NCI-H82 (cell line): Measurements from ENCODE around the gene FHDC1.
A peak's percentile ranks its signal among the peaks of the same experiment; 100 is the strongest.

Experiments
- DNase-seq: peaks from one replicate; lab custom pipeline; 2025; lab: John Stamatoyannopoulos, UW

Gene FHDC1

DNA sequence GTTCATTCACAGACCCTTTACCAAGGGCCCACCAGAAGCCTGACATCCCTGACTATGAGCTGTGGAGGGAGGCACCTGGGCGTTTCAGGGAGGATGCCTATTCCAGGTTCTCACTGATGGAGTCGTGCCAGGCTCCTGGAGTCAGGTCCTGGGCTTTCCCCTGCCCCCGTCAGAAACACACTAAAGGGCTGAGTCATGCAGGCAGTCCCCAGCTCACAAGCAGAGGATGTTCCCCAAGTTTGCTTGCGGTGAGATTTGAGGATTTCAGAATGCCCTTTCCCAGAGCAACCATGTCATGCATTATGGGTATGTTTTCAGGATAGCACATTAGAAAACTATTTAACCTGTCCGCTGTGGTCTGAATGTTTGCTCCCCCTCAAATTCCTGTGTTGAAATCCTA is 45.2 kb downstream of the FHDC1 start:
- no peak for DNase-seq

- DNase-seq: no peak
These were observed 45.7 kb downstream of the FHDC1 start for GRCh38 chr4:152981842-152982241.

GRCh38 chr4:152983221-152983620 is 47.1 kb downstream of the FHDC1 start:
- DNase-seq: no peak

DNA sequence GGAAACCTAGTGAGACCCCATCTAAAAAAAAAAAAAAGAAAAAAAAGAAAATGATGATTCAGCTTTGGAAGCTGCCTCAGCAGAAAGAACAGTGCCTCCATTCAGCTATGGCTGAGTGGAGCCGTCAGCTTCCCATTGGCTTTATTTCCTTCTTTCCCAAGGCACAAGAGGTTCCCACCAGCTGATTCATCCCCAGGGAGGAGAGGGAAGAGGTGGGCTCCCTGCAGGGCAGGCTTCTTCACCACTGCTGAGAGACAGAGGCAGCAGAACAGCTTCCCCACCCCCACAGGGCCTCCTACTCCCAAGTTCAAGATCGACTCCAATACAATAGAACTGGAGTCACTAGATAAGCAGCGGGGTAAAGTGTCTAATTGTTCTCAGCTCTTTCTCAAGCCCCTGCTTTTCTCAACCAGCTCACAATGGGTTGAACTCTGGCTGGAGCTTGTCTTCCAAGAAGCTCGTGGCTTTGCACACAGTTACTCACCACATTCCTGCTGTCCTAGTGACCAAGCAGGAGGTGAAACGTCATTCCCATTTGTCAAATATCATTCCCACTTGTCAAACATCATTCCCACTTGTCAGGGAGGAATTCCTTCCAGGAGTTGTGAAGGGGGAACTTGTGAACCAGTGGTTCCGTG is 47.8 kb downstream of the FHDC1 start:
- DNase-seq: no peak

- no peak for DNase-seq
These were observed 52.8 kb downstream of the FHDC1 start for GRCh38 chr4:152988721-152989553.

DNA sequence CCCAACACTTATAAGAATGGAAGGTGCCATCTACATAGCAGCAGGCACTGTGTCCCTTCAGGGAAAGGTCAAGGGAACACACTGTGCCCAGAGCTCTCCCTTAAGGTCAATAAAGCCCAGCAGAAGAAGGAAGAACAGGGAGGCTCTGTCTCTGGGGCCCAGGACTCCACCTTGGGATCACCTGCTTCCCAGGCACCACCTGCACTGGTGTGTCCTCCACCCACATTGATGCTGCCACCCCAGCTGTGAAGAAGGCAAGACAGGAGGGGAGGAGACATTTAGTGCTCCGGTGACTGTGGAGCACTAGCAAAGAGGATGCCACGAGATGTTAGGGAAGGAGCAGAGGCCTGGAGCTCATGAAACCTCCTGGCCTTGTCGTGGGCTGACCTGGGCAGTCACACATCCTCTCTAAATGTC is 53.4 kb downstream of the FHDC1 start:
- no peak for DNase-seq

DNA sequence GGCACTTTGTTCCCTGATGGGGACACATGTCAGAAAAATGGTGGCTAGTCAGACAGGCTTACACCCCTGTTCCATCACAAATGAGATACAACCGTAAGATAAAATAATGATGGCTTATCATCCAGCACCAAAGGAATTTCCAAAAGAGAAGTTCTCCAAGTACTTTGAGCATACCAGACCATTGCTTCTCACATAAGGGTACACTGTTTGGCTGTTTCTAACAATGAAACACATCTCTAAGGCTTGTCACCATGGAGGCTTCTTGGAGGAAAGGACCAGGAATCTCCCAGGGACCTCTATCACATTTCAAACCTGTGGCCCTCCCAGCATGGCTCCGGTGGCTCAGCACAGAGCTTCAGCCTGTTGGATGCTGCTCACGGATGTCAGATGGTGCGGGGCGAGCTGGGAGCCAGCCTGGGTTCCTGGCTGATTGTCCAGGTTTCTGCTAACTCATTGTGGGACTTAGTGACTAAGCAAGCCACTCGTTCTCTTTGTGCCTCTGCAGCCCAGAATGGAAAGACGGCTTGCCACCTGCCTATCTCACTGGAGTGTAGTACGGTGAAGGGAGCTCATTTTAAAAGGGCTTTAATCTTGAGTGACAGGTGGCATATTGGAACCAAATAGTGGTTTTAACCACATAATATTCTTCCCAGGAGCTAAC is 54.5 kb downstream of the FHDC1 start:
- DNase-seq: peak; percentile 49

DNA sequence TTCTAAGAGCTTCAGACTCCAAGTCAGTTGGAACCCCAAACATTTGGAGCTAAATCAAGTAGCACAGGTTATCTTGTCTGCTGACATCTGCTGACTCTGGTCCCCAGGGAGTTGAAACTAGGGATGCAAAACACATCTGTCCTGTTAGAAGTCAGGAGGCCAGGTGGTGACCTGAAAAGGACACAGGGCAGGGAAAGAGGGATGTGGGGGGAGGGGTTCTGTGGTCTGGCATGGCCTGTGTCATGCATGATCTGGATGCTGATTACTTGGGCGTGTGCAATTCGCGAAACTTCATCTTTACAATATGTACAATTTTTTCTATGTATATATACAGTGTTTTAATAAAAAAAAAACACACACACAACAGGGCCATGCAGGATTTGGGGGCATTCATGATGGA is 55.3 kb downstream of the FHDC1 start:
- peak; percentile 68 for DNase-seq

GRCh38 chr4:152992027-152992426 is 55.9 kb downstream of the FHDC1 start:
- no peak for DNase-seq

DNA sequence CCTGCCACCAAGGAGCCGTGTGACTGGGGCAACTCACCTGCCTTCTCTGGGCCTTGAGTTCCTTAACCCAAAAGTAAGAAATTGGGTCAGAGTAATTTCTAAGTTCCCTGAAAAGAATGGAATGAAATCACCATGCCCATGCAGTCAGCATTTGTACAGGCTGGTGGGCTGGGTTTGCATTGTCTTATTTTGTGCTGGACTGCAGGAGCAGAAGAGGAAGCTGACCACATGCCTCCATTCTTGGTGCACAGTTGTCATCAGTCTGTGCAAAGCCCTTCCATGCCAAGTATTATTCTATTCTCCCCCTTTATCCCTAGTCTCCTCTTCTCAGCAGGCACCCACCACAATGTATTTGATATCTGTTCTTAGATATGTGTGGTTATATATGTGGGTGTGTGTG is 56.3 kb downstream of the FHDC1 start:
- DNase-seq: no peak

- no peak for DNase-seq
These were observed 57.9 kb downstream of the FHDC1 start for GRCh38 chr4:152994038-152994437.

- DNase-seq: no peak
These were observed 60.0 kb downstream of the FHDC1 start for GRCh38 chr4:152996111-152996571.

GRCh38 chr4:152996672-152997071 is 60.5 kb downstream of the FHDC1 start:
- DNase-seq: no peak

- no peak for DNase-seq
These were observed 61.2 kb downstream of the FHDC1 start for GRCh38 chr4:152997288-152997687.

- no peak for DNase-seq
These were observed 61.8 kb downstream of the FHDC1 start for GRCh38 chr4:152997771-152998487.

DNA sequence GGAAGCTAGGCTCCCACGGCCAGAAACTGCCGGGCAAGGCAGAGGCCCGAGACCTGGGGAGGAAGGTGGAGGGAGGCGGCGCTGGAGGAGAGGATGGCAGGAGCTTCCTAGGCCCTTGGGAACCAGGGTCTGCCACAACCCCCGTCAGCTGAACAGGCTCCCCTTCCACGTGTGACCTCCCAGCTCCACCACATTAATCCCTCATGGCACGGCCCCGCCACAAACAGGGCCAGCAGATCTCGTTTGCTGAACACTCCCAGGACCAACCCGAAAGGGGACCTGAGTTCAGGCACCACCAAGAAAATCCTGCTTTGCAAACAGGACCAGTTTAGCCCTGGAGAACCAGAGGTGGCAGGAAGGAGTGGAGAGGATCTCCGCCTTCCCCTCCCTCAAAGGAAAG is 62.7 kb downstream of the FHDC1 start:
- peak; percentile 33 for DNase-seq

DNA sequence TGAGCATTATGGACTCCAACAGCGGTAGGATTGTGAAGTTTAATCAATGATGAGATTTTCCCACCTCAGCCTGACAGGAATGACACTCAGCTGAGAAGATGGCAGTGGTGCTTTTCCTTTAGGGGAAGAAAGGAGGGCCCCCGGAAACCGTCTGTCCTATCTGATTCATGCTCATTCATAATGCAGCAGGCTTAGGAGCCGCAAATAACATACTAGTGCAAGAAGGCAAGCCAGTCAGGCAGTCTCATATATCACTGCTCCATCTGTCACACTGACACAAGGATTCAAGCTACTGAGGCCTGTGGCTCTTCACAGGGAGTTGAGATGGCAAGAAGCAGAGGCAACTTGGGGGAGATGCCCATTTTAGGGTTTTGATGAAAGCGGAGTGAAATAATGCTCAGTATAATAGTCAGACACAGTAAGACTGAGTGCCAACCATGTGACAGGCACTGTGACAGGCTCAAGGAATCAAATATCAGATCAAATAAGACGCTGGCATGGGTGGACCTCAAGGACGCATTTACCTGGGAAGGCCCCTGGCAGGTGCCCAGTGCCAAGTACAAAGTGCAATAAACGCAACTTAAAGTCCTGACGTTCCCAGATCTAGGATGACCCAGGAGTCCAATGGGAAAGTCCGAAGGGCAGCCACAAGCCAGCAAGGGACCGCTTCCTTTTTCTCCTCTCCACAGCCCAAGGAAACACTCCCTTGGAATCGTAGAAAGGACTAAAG is 63.4 kb downstream of the FHDC1 start:
- peak; percentile 87 for DNase-seq

DNA sequence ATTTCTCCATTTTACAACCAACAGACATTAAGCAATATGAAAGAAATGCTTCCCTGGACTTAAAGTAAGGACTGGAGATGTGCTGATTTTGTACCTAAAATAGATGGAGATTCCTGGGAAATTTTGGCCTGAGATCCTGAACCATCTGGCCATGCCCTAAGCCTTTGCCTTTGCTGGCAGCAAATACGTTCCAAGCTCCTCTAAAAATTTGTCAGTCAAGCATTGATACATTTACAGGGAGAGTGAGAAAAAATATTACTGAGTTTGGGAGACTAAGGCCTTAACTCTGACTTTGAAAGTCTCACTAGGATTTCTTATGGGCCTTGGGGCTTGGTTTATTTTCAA is 63.9 kb downstream of the FHDC1 start:
- no peak for DNase-seq

GRCh38 chr4:153001626-153002025 is 65.5 kb downstream of the FHDC1 start:
- DNase-seq: no peak

DNA sequence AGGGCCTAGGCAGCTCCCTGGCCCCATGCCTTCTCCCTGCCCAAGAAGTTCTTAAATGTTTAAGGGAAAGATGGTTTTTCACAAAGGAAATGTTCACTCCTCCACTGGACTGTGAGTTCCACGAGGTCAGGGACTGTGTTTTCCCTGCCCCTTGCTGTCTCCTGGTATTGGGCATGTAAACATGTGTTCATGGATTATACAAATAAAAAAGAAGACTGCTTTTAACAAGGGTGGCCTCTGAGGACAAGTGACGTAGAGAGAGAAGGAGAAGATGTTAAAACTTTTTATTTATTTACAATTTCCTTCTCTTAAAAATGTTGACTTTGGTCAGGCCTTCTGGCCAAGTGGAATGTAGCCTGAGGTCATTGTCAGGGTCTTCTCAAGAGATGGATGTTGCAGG is 66.0 kb downstream of the FHDC1 start:
- DNase-seq: no peak

DNA sequence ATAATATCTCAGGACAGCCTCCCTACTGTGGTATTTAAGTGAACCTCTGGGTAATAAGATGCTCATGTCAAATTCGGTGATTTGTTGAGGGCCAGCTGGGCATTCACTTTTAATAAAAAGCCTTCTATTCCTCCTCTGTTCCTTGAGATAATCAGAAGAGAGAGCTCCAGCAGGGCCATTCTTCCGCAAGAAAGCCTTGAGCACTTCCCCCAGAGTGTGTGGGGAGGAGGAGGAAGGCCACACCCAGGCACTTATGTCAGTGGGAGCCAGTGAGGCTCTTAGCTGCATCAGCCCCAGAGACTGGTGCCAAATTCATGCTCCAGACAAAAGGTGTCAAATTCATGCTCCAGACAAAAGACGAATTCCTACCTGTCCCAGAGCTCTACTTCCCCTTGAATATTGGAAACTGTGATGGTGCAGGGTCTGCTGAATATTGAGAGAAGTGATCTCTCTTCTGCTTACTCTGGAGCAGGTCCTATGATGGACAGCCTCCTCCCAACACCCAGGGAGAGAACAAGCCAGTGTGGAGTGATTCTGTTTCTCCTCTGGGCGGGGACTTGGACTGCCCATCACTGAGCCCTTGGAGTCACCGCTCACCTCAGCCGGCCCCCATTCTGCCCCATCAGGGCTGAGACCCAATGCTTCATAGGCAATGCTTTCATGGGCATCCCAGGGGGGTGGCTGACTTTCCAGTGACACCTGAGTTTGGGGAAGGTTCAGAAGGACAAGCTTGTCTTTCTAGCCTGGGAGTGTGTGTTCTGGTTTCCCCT is 68.1 kb downstream of the FHDC1 start:
- DNase-seq: no peak
